H1 (cell line): ENCODE data around the gene CFAP97. TPM values are rescaled to one million over a fixed set of nuclear protein-coding genes. Genes with fewer than 3 reads are reported as not detected.

Experiments
- ATF3 ChIP-seq: IDR thresholded peaks from 2 replicates; pipeline ENCODE4 v1.6.1; 2011; ENCODE audit warnings: low read depth, mild to moderate bottlenecking, low read length; ENCODE audit not compliant: insufficient read depth
- CHD1 ChIP-seq: IDR thresholded peaks from 2 replicates; pipeline ENCODE4 v1.6.1; 2012; ENCODE audit warnings: low read depth, low read length, improper control_type of control experiment
- MAFK ChIP-seq: IDR thresholded peaks from 2 replicates; pipeline ENCODE4 v1.6.1; 2012; ENCODE audit warnings: low read depth, mild to moderate bottlenecking, improper control_type of control experiment, low read length
- POLR2AphosphoS5 ChIP-seq: IDR thresholded peaks from 2 replicates; pipeline ENCODE4 v1.6.1; 2011; ENCODE audit warnings: low read depth, low read length
- SP1 ChIP-seq: IDR thresholded peaks from 2 replicates; pipeline ENCODE4 v1.6.1; 2011; ENCODE audit warnings: low read depth, low read length
- ZNF274 ChIP-seq: IDR thresholded peaks from 2 replicates; pipeline ENCODE4 v1.7.0; 2012; ENCODE audit warnings: low read length, borderline replicate concordance; ENCODE audit errors: extremely low read depth
- polyA plus RNA-seq, 7 experiments: library from polyadenylated mRNA; depleted of rRNA in 3 of 7; stranded (reverse) in 5 of 7; unstranded in 2 of 7; fragments of >200 nt in 5 of 7; fragments of 200-250 nt in 2 of 7; gene quantifications; 1 replicate in 5 of 7; 2 replicates in 1 of 7; 4 replicates in 1 of 7; pipeline versions ENCODE4 v1.2.1 to v1.2.3, GENCODE V29; 2011 to 2013; ENCODE audit warnings: missing spikeins in 2 of 7, mixed read lengths in 2 of 7
- total RNA-seq: library from RNA; stranded (reverse); fragmentation: NEBNext Ultra II Directional; extraction: Animal tissue kit (Norgen Biotek cat#: 25700); gene quantifications from 2 replicates; pipeline ENCODE4 v1.2.1, GENCODE V29; 2021
- TF ChIP-seq, protein P1 (sequence below), 3 experiments: IDR thresholded peaks; 1 replicate in 2 of 3; 2 replicates in 1 of 3; pipeline versions ENCODE4 v1.5.1 to v1.6.1; 2011; ENCODE audit warnings: low read length in 3 of 3, mild to moderate bottlenecking in 3 of 3, inconsistent platforms in 2 of 3, low read depth in 1 of 3, moderate library complexity in 1 of 3; ENCODE audit not compliant: insufficient read depth in 1 of 3; ENCODE audit errors: control extremely low read depth in 1 of 3

Gene CFAP97
- total and polyA plus RNA-seq, 2 of the 8 experiments (the other 6 are each of a cell fraction or from before 2014, with no cell fraction given), result 9.2 to 40.4 TPM

DNA sequence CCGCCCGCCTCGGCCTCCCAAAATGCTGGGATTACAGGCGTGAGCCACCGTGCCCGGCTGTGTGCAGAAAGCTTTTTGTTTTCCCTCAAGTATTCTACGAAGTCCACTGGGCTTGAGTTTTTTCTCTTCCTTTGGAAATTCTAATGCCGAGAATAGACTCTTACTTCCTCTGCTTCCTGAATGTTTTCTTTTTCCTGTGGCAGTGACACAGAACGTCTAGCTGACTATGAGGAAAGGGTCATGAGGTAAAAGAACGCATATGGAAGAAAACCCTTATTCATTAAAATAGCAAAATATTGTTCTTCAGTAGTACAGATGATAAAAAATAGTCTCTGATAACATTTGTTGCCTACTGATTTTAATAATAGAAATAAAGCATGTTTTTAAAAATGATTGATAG lies 65.6 kb downstream of the CFAP97 start (continued):
- TF ChIP-seq, protein P1, sequence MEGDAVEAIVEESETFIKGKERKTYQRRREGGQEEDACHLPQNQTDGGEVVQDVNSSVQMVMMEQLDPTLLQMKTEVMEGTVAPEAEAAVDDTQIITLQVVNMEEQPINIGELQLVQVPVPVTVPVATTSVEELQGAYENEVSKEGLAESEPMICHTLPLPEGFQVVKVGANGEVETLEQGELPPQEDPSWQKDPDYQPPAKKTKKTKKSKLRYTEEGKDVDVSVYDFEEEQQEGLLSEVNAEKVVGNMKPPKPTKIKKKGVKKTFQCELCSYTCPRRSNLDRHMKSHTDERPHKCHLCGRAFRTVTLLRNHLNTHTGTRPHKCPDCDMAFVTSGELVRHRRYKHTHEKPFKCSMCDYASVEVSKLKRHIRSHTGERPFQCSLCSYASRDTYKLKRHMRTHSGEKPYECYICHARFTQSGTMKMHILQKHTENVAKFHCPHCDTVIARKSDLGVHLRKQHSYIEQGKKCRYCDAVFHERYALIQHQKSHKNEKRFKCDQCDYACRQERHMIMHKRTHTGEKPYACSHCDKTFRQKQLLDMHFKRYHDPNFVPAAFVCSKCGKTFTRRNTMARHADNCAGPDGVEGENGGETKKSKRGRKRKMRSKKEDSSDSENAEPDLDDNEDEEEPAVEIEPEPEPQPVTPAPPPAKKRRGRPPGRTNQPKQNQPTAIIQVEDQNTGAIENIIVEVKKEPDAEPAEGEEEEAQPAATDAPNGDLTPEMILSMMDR (IDR thresholded peaks at IDR 0.05; ENCODE audit: control extremely low read depth in 1 of 3, insufficient read depth in 1 of 3, low read depth in 1 of 3, low read length in 3 of 3), result no peak
- TF ChIP-seq ZNF274 (no peak), SP1 (no peak), ATF3 (no peak), CHD1 (no peak), POLR2AphosphoS5 (no peak), MAFK (no peak)
